Activated B cell treated with CpG ODN at 0.5 μM for 24 hours (primary cell): ENCODE measurements around the gene SPA17. TPM values are rescaled to one million over a fixed set of nuclear protein-coding genes. Genes with fewer than 3 reads are reported as not detected.

Experiments used
- ATAC-seq: fragments of 200-7000 bp; cut with Tn5 transposase; one replicate; pipeline ENCODE4 v1.10.0; 2021; ENCODE audit warnings: low read depth, mild to moderate bottlenecking, moderate library complexity
- CTCF ChIA-PET: fragments of 350-600 bp; sonication (Branson Sonifier 250); formaldehyde crosslinking; loops from one replicate; lab custom pipeline; 2021; ENCODE audit warnings: antibody characterized with exemption; lab: Charles Lee
- POLR2A ChIA-PET: fragments of 350-600 bp; sonication (Branson Sonifier 250); formaldehyde crosslinking; loops from one replicate; lab custom pipeline; 2021; ENCODE audit warnings: antibody characterized with exemption; lab: Charles Lee
- DNase-seq: peaks from one replicate; pipeline ENCODE4 v3.0.0; 2022
- H3K27ac Mint-ChIP-seq: one replicate; pipeline ENCODE4 v1.8.0; 2020; ENCODE audit warnings: mixed read lengths
- H3K27me3 Mint-ChIP-seq: one replicate; pipeline ENCODE4 v1.8.0; 2021; ENCODE audit warnings: mixed read lengths
- H3K36me3 Mint-ChIP-seq: one replicate; pipeline ENCODE4 v1.8.0; 2021; ENCODE audit warnings: low read depth, mixed read lengths
- H3K4me1 Mint-ChIP-seq: one replicate; pipeline ENCODE4 v1.8.0; 2021; ENCODE audit warnings: mixed read lengths
- H3K4me3 Mint-ChIP-seq: one replicate; pipeline ENCODE4 v1.8.0; 2020; ENCODE audit warnings: mild to moderate bottlenecking, mixed read lengths
- H3K9me3 Mint-ChIP-seq: one replicate; pipeline ENCODE4 v1.8.0; 2020; ENCODE audit warnings: mixed read lengths
- CTCF ChIP-seq: fragments of 200-600 bp; IDR thresholded peaks from one replicate; pipeline ENCODE4 v1.8.0; 2022; ENCODE audit warnings: antibody characterized with exemption, mild to moderate bottlenecking
- intact Hi-C: fragments of 100-400 bp; cut with micrococcal nuclease; formaldehyde crosslinking; loops from one replicate; pipeline ENCODE4 v1.15.1; 2024
- total RNA-seq: library from RNA; stranded (reverse); gene quantifications from 2 replicates; pipeline ENCODE4 v1.2.3, GENCODE V29; 2022

SPA17 gene
- total RNA-seq, 1 donor from 2014 or later, result 1.6 TPM

GRCh38 chr11:124633355-124633754, 40.3 kb upstream of the SPA17 start:
- DNase-seq (no peak), ATAC-seq (no peak)
- H3K4me1 Mint-ChIP-seq, result no peaks in the 10 kb centered on the region
- intact Hi-C loops, result no loop called here
- H3K27ac Mint-ChIP-seq, result no peak overlapping the region
- peaks cover 83% of the 10 kb centered on the region for H3K36me3 Mint-ChIP-seq
- TF ChIP-seq CTCF, result no peak
- no peaks in the 10 kb centered on the region for H3K9me3 Mint-ChIP-seq
- no peaks in the 10 kb centered on the region for H3K27me3 Mint-ChIP-seq
- ChIA-PET POLR2A (no interaction called here), CTCF (no interaction called here)
- no peak overlapping the region for H3K4me3 Mint-ChIP-seq

- Mint-ChIP-seq H3K4me1 (no peaks in the 10 kb centered on the region), H3K9me3 (no peaks in the 10 kb centered on the region), H3K36me3 (peaks cover 67% of the 10 kb centered on the region), H3K4me3 (no peak overlapping the region), H3K27ac (no peak overlapping the region), H3K27me3 (no peaks in the 10 kb centered on the region)
- ATAC-seq (no peak), DNase-seq (no peak)
- ChIA-PET POLR2A (no interaction called here), CTCF (interaction anchor here (0.9 kb wide), 1 partner anchor 36 kb away, joined by 3 read pairs; no protein-coding TSS in a partner anchor)
- intact Hi-C loops, result no loop called here
- TF ChIP-seq CTCF, result no peak
These were observed 37.8 kb upstream of the SPA17 start for GRCh38 chr11:124635932-124636331.

- no peaks in the 10 kb centered on the region for H3K27me3 Mint-ChIP-seq
- no peak overlapping the region for H3K27ac Mint-ChIP-seq
- no peaks in the 10 kb centered on the region for H3K9me3 Mint-ChIP-seq
- no peak for TF ChIP-seq CTCF
- H3K36me3 Mint-ChIP-seq, result peaks cover 41% of the 10 kb centered on the region
- ChIA-PET POLR2A (no interaction called here), CTCF (interaction anchor here (1.1 kb wide), 1 partner anchor 159 kb away, joined by 4 read pairs; no protein-coding TSS in a partner anchor)
- ATAC-seq (no peak), DNase-seq (no peak)
- no peaks in the 10 kb centered on the region for H3K4me1 Mint-ChIP-seq
- H3K4me3 Mint-ChIP-seq, result no peak overlapping the region
- intact Hi-C loops, result no loop called here
These were observed 35.2 kb upstream of the SPA17 start for GRCh38 chr11:124638500-124638899.

- POLR2A ChIA-PET, result interaction anchor here (0.5 kb wide), 1 partner anchor 1621 kb away, joined by 4 read pairs; no protein-coding TSS in a partner anchor
These were observed 34.5 kb upstream of the SPA17 start for GRCh38 chr11:124639186-124639585.

GRCh38 chr11:124640666-124641065, 33.0 kb upstream of the SPA17 start:
- H3K4me1 Mint-ChIP-seq, result peaks cover 9% of the 10 kb centered on the region
- DNase-seq (no peak), ATAC-seq (no peak)
- ChIA-PET CTCF (interaction anchor here (1.8 kb wide), 1 partner anchor 17 kb away, joined by 5 read pairs; no protein-coding TSS in a partner anchor), POLR2A (interaction anchor here (0.6 to 1.2 kb wide), 2 partner anchors 160 to 212 kb away, joined by 4 to 5 read pairs; partner anchors contain the start of gene MSANTD2)
- no peak for TF ChIP-seq CTCF
- H3K36me3 Mint-ChIP-seq, result peaks cover 27% of the 10 kb centered on the region
- intact Hi-C loops, result no loop called here
- no peaks in the 10 kb centered on the region for H3K27me3 Mint-ChIP-seq
- no peak overlapping the region for H3K4me3 Mint-ChIP-seq
- no peaks in the 10 kb centered on the region for H3K9me3 Mint-ChIP-seq
- H3K27ac Mint-ChIP-seq, result no peak overlapping the region

More at GRCh38 chr11:124639186-124639585, 34.5 kb upstream of the SPA17 start:
- no peaks in the 10 kb centered on the region for H3K27me3 Mint-ChIP-seq
- DNase-seq (no peak), ATAC-seq (no peak)
- no peak overlapping the region for H3K27ac Mint-ChIP-seq
- H3K36me3 Mint-ChIP-seq, result peaks cover 35% of the 10 kb centered on the region
- CTCF ChIA-PET, result interaction anchor here (1.1 to 1.8 kb wide), 2 partner anchors 16 to 158 kb away, joined by 4 to 5 read pairs; no protein-coding TSS in a partner anchor
- H3K4me1 Mint-ChIP-seq, result no peaks in the 10 kb centered on the region
- H3K4me3 Mint-ChIP-seq, result no peak overlapping the region
- no peaks in the 10 kb centered on the region for H3K9me3 Mint-ChIP-seq
- no peak for TF ChIP-seq CTCF
- intact Hi-C loops, result no loop called here
